ENCODE results near the gene AGBL3.
"Not testable (repeated sequence)": the region's sequence is repeated elsewhere in the genome, so short reads cannot be mapped to it uniquely, and the experiment has no call there.

Gene AGBL3

DNA sequence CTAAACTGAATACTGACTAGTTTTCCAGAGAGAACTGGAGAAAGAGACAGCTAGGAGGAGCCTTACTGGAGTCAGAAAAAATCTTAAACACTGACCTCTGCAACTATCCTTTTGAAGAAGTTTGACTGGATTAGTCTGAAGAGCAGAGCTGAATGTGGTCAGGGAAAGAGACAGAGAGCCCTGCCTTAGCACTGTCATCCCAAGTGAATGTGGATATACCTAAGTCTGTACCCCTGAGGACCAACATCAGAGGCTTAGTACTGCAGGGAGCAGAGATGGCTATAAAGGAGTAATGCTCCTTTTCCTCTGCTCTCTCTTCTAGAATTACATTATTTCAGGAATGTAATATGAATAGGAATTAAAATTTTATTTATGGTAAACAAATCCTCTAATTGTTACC lies 91.7 kb downstream of the AGBL3 start:
- DNase-seq = no peak

DNA sequence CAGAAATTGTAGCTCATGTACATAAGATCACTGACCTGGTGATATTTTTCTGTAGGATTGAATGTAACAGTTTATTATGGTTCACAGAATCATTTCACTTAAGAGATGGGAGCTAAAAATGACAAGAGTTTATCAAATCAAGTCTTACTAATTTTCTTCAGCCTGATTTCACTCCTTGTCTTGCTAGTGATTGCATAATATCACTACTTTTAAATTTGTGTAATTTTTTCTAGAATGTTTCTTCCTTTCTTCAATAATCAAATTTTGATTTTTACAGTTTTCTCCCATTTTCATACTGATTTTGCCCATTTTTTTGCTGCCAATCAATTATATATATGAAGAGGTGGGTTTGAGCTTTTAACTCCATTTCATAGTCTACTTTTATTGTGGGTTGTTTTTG lies 92.8 kb downstream of the AGBL3 start:
- no peak for DNase-seq

DNA sequence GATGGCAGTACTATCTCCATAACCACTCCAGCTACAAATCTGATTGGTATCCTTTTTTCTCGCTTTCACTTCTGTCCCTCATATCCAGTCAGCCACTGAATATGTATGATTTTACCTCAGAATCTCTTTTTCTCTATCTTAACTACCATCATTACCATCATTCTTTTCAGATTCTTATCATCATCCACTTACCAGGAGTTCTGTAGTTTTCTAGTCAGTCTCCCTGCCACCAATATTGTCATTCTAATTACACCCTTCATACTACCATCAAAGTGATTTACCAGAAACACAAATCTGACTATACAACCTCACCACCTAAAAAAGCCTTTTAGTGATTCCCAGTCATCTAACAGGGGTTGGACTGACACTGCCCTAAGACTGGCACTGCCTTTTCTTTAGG lies 96.7 kb downstream of the AGBL3 start:
- no peak for DNase-seq

DNA sequence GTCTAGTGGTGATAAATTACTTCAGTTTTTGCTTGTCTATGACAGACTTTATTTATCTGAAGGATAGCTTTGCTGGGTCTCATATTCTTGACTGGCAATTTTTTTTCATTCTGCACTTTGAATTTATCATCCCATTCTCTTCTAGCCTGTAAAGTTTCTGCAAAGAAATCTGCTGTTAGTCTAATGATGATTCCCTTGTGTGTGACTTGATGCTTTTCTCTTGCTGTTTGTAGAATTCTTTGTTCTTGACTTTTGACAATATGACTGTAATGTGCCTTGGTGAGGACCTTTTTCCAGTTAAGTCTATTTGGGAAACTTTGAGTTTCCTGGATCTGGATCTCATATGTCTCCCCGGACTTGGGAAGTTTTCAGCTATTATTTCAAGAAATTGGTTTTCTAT lies 102.3 kb downstream of the AGBL3 start:
- no peak for DNase-seq

DNA sequence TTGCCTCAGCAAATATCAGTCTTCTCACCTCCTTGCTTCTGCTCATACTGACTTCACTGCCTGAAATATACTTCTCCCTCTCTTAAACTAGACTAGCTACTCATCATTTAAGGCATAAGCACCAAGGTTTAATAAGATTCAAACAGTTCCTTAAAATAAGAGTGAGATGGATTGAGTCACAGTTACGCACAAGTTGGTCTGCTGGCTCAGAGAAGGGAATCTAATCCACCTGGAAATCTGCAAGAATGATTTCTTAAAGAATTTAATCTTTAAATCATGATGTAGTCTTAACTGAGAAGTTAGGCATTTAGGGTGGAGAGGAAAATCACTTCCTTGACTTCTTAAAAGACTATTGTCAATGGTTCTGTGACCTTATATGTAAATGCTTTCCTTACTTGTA lies 105.4 kb downstream of the AGBL3 start:
- no peak for DNase-seq

DNA sequence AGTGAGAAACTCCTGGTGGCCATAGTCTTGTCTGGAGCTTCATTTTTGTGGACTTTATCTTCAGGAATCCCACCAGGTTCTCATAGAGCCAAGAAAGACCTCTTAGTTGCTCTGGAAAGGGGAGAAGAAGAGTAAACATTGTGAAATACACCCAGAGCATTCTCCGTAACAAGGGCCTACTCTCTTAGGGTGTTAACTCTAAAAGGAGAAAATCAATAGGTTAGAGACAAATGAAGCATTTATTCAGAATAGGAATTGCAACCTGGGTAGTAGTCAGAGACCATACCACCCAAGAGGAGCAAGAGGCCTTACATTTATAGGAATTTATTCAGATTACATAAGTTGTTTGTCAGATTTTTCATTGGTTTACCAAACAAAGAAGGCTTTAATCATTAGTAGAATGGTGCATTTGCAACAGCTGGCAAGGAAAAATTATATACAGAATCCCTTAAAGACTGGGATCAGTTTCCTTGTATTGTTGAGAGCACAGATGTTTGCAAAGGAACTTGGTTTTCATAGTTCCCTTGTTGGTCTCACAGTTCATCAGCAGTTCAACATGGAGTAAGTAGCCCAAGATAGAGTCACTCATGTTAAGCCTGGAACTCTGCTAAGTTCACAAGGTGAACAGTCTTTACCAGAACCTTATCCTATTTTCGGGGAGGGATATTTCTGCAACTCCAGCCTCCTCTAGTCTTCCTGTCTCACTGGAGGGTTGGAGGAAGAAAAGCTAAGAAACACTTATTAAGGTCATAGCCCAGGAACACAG lies 108.3 kb downstream of the AGBL3 start:
- DNase-seq = no peak

DNA sequence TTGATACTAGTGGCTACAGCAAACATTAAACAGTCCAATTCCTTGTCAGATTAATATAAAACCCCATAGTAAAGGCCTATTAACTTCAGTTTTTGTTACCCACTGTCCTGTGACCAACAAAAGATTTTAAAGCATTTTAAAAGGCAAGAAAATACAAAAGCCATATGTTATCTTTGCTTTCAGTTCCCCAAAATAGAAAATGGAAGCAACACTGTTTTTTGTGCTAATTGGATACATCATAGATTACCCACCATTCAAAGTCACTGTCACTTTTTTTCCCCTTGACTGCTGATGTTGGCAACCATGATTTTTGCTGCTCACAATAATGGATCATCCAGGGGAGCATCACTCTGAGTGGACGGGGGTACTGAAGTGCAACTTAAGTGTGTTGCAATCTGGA lies 109.1 kb downstream of the AGBL3 start:
- no peak for DNase-seq

DNA sequence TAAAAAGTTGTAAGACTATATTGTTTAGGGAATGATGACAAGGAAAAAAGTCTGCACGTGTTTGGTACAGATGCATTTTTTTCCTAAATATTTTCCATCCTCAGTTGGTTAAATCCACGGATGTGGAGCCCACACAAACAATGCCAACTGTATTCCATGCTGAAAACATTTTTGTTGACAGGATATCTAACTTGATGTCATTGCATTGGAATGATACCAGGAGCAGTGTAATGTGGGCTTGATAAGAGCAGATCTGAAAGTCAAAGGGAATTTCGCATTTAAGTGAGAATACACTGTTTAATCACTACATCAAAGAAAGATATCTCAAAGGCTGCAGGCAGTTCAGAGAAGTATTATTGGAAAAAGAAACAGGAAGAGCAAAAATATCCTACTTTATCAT lies 112.1 kb downstream of the AGBL3 start:
- no peak for DNase-seq

DNA sequence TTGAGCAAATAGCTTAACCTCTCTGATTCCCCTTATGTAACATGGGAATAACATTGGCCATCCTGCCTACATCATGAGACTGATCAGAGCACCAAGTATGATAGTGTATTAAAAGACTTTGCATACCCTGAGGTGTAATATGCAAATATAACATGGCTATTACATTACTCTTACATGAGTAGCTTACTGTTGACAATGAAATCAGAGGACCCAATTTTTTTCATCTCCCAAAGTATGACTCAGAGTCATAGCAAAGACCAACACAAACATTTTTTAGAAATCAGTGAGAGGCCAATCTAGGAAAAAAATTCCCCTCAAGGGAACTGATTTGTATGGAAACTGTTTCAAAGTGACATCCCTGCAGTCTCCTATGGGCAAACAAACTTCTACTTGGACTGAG lies 114.5 kb downstream of the AGBL3 start:
- no peak for DNase-seq

DNA sequence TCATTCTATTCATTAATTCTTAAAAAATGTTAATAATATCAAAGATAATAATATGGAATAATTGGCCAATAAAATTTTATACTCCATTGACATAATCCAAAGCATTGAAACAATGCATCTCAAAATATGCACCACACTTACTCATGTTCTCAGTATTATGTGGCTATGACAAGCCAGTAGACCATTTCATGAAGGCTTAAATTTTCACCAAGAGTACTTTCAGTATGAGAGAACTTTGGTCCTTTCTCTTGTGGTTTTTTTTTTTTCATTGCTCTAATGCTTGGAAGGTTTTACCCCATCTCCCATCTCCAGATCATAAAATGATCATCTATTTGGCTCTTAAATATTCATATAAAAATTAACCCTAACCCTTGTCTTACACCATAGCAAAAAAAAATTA lies 116.1 kb downstream of the AGBL3 start:
- no peak for DNase-seq

DNA sequence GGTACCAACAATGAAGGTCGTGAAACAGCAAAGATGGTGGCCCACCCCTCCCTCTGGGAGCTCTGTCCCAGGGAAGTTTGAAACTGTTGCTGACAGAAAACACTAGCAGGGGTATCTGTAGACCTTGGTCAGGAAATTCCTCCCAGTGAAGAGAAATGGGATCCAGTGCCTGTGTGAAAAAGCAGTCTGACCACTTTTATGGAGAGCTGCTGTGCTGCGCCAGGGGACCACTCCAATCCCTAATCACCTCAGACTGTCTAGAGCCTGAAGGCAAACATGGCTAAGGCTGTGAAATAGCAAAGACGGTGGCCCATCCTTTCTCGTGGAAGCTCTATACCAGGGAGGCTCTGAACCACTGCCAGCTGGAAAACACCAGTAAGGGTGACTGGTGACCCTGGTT lies 123.3 kb downstream of the AGBL3 start:
- DNase-seq = no peak

DNA sequence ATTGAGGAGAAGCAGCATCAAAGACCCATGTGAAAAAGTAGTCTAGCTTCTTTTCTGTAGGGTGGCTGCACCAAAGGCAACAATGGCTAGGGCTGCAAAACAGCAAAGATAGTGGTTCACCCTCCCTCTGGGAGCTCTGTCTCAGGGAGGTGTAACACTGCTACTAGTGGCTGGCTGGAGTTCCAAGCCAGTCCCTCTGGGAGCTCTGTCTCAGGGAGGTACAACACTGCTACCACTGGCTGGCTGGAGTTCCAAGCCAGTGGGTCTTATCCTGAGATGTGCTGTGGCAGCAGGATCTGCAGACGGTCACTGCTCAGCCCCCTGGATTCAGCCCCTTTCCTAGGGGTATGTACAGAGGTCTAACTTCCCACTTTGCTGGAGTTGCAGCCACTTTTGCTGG lies 123.7 kb downstream of the AGBL3 start:
- DNase-seq = no peak

DNA sequence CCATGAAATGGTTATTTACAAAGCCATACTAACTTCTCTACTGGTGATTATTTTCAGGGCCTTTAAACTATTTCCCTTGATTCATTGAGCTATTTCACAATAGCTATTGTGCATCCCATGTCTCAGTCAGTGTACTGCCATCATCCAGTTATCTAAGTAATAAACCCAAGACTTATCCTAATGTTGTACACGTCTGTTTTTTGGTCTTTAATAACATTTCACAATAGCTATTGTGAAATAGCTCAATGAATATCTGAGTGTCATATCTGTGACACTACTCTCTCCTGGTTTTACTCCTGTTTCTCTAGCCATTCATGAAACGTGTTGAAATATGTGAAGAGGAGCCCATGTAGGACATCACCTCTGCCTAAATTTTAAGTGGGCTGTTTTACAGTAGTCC lies 125.1 kb downstream of the AGBL3 start:
- DNase-seq = no peak

DNA sequence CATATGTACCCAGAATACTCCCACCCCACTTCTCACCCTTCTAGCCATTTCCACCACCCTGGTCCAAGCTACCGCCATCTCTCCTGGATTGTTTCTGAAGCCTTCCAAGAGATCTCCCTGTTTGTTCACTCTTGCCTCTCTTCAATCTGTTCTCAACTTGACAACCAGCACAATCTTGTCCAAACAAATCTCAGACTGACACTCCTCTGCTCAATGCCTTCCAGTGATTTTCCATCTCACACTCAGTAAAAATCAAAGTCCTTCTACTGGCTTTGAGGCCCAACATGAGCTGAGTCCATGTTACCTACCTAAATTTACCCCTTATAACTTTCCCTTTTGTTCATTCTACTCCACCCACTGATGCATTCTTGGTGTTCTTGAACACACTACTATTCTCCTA lies 128.3 kb downstream of the AGBL3 start:
- DNase-seq = no peak

DNA sequence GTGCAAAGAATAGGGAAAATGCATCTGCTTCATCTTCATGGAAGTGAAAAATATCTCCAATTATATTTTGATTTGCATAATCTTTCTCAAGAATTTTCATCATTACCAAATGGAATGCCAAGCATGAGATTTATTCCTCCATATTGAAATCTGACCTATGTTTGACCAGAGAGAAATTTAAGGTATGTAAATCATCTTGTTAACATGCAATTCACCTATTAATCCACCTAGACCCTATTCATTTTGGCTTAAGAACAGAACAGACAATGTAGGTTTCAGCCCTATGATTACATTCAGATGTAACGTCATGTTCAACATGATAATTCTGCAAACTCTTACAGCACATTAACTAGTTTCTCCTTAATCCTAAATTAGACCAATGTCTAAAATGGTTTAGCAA lies 130.8 kb downstream of the AGBL3 start:
- no peak for DNase-seq

DNA sequence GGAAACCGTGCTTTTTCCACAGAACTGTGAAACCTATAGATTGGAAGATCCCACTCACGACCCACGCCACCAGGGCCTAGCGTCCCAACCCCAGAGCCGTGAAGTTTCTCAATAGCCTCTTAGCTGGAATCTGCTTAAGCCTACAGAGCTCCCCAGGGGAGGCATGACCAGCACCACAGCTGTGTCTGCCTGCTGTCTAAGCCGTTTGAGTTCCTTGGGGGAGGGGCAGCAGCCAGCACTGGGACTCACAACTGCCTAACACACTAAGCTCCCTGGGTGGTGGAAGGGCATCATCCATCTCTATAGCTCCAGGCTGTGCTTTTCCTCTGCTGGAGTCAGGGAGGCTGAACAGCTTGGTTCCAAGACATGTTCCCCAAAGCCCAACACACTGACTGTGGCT lies 135.6 kb downstream of the AGBL3 start:
- DNase-seq = no peak

DNA sequence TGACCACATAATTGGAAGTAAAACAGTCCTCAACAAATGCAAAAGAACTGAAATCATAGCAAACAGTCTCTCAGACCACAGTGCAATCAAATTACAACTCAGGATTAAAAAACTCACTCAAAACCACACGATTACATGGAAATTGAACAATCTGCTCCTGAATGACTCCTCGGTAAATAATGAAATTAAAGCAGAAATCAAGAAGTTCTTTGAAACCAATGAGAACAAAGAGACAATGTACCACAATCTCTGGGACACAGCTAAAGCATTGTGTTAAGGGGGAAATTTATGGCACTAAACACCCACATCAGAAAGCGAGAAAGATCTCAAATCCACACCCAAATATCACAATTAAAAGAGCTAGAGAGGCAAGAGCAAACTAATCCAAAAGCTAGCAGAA lies 138.3 kb downstream of the AGBL3 start:
- DNase-seq = not testable (repeated sequence)

DNA sequence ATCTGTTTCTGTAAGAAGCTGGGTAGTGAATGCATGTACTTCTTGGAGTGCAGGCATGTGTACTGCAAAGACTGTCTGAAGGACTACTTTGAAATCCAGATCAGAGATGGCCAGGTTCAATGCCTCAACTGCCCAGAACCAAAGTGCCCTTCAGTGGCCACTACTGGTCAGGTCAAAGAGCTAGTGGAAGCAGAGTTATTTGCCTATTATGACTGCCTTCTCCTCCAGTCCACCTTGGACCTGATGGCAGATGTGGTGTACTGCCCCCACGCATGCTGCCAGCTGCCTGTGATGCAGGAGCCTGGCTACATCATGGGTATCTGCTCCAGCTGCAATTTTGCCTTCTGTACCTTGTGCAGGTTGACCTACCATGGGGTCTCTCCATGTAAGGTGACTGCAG lies 142.6 kb downstream of the AGBL3 start:
- no peak for DNase-seq

DNA sequence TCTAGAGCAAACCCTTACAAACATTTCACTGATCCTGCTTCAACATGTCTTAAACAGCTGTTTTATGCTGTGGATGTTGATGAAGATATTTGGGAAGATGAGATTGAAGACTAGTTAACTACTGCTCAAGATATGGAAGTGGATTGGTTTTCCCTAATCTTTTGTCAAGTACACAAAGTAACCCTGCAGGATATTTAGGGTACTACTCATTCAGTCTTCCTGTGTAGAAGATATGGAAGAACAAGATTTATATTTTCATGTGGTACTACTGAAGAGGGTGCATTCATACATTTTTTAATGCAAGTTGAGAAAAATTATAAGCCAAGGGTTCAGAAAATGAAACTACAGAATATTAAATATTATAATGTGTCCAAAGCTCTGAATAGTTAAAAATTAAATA lies 143.3 kb downstream of the AGBL3 start:
- DNase-seq = no peak

DNA sequence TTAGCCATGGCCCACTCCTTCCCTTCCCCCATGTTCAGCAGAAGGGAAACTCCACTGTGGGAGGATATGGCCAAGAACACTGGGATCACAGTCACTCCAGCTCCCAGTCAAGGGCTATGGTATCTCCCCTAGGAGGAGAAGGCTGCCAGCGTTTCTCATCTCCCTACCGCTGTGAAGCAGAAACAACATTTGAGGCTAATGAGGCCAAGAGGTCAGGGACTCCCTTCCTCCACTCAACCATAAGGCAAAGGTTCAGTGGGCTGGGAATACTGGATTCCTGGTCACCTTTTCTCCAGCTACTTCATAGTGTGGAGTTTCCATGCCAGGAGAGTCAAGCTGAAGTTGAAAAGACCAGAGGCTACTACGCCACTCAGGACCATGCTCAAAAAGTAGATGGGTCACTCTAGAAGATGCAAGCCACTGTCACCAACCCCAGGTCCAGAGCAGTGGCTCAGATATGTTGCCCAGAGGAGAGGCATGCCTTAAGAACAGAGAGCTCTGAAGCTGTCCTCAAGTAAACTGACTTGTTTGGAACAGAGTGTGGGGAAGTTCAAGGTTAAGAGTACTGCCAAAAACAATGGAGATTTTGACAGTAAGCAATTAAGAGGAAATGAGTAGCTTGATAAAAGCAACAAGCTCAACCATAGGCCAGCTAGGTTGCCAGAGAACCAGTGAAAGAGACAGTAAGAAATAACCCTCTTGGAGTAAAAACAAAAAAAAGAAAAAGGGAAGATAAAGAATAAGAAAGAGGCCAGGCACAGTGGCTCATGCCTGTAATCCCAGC lies 157.8 kb downstream of the AGBL3 start:
- no peak for DNase-seq

DNA sequence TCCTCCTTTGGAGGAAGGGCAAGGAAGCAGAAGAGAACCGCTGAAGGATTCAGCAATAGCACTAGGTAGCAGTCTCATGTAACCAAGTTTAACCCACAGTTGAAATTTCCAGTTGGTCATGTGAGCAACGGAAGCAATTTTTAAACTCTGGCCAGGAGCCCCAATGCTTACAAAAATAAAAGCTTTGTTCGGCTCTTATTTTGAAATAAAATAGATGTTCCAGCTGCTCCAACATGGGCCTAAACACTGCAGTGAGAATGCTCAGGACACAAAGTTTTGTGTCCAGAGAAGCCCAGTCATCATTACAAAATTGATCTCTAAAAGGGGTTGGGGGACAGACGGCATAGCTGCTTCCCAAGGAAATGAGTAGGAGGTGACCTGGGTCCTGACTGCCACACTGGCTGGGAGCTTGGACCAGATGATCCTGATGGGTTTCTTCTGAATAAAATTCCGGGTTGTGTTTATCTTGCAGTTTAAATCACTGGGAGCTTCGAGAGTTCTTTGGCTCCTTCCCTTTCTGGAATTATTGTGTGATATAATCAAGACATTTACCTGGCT lies 161.1 kb downstream of the AGBL3 start:
- no peak for DNase-seq

DNA sequence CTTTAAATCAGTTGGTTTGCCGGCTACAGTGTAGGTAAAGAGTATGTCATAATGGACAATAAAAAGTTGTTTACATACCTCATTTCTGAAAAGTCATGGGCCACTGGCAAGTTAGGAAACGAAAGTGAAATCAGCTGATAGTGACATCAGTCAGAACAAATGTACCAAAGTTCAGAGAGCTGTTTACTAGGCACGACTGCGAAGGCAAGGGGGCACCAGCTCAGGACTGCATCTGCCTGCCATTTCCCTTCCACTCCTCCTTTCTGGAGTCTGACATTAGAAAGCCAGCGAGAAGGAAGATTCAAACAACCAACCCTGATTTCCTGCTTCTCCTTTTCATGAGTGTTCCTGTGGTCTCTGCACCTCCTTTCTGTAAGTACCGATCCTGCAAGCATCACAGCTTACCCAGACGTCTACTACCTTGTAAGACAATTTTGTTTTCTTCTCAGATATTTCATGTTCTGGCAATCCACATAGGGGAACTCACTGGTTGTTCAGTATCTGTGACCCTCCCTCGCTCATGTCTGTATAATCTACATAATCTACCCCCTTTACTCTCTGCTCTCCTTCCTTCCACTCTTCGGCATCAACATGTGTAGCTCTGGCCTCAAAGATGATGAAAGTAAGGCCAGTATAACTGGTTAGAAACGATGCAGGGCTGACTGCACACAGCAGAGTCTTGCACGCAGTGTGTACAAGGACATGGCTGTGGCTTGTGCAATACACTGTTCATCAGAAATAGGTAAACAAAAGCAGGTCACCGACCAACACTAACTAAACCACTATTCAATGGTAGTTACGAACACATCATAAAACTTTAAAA lies 161.8 kb downstream of the AGBL3 start, which contains the start of gene TMEM140:
Gene TMEM140 (plus strand): TSS at position 174 of the 823 bp plus-strand sequence. CDS start 16,370 bp downstream, outside the sequence.
- peak in 2 of 4 experiments; percentile 48 to 57 for DNase-seq

DNA sequence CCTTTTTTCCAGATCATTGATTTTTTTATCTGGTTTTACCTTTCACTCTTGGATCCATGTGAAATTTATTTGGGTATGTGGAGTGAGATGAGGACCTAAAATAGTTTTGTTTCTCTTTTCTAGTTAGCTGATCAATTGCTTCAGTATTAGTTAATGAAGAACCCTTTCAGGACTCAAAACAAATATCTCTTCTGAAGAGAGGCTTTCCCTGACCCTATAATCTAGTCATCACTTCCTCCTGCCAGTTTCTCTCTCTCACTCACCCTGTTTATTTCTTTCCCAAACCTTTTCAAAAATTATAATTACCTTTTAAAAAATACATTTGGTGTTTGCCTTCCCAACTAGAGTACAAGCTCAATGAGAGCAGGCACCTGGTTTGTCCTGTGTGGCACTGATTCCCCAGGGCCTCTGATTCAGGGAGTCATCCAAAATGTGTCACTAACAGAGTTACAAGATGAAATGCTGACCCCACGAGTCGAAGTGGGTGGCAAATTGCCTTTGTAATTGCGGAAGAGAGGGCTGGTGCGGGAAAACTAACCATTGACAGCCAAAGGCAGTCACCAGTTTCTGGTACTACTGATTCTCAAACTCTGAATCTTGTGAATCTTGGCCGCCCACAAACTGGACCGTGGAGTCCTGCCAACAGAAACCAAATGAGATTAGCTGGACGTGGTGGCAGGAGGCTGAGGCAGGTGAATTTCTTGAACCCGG lies 163.9 kb downstream of the AGBL3 start:
- no peak for DNase-seq

All from activated naive CD4-positive, alpha-beta T cell (primary cell).